Prostate gland (tissue), 2 donors: ENCODE results near the gene PSMB11.

ENCODE experiments used
- CTCF ChIP-seq, 4 experiments: fragments of 200-600 bp in 2 of 4; fragments of 450-650 bp in 2 of 4; sonication (generic) in 2 of 4; IDR thresholded peaks; 1 replicate in 3 of 4; 2 replicates in 1 of 4; pipeline ENCODE4 v1.5.1; 2016 to 2019; ENCODE audit warnings: antibody characterized with exemption in 4 of 4, mild to moderate bottlenecking in 2 of 4, moderate library complexity in 2 of 4
- POLR2A ChIP-seq: fragments of 450-650 bp; IDR thresholded peaks from one replicate; pipeline ENCODE4 v1.6.1; 2016; ENCODE audit warnings: antibody characterized with exemption, mild to moderate bottlenecking
- POLR2AphosphoS5 ChIP-seq: sonication (generic); formaldehyde crosslinking; IDR thresholded peaks from one replicate; pipeline ENCODE4 v1.6.1; 2017; ENCODE audit warnings: antibody characterized with exemption

- TF ChIP-seq CTCF (IDR thresholded peaks at IDR 0.05) = no peak
- no peak for TF ChIP-seq POLR2AphosphoS5
- no peak for TF ChIP-seq POLR2A
Measured at GRCh38 chr14:23055147-23055550, 13.1 kb downstream of the PSMB11 start.
